Stimulated activated CD8-positive, alpha-beta memory T cell treated with anti-CD3 and anti-CD28 coated beads, Interleukin-4, amount 100 ng/mL, for 48 hours (primary cell): ENCODE data around the gene MAP2K2.
"Not testable (repeated sequence)": the region's sequence is repeated elsewhere in the genome, so short reads cannot be mapped to it uniquely, and the experiment has no call there.

Experiments used
- DNase-seq: peaks from one replicate; pipeline ENCODE4 v3.0.0-alpha.2; 2020

The MAP2K2 gene

GRCh38 chr19:4130744-4131438, 7.0 kb upstream of the MAP2K2 start:
- DNase-seq = no peak

GRCh38 chr19:4129050-4129449, 5.1 kb upstream of the MAP2K2 start:
- DNase-seq = not testable (repeated sequence)

DNA sequence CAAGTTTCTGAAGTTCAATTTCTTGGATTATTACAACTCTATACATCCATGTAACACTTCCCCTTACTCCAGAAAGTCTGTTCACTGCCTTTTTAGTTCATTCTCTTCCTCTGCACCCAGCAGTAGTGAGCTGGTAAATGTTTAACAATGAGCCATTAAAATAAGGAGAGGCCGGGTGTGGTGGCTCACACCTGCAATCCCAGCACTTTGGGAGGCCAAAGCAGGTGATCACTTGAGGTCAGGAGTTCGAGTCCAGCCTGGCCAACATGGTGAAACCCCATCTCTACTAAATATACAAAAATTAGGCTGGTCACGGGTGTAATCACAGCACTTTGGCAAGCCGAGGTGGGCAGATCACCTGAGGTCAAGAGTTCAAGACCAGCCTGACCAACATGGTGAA, 3.4 kb upstream of the MAP2K2 start:
- not testable (repeated sequence) for DNase-seq

DNA sequence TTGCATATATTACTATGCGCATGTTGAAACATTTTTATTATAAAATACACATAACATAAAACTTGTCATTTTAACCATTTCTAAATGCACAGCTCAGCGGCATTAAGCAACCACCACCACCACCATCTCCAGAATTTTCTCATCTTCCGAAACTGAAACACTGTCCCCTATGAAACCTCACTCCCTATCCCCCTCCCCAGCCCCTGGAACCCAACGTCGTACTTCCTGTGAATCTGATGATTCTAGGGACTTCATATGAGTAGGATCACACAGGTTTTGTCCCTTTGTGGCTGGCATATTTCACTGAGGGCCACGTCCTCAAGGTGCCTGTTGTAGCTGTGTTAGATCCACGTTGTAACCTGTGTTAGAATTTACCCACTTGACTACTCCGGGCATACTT, 716 bp upstream of the MAP2K2 start:
- no peak for DNase-seq

DNA sequence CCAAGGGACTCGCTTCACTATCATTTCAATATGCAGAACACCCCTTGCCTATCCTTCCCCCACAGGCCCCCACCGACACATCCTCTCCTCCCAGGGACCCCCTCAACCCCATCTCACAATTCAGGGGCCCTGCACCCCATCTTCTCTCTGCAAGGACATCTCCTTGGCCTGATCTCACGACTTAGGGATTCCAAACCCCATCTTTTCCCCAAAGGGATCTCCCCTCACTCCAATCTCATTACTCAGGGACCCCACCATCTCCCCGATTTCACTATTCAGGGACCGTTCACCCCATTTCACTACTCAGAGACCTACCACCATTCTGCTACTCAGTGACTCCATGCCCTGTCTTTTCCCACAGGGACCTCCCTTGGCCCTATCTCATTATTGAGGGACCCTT, 1.4 kb downstream of the MAP2K2 start:
- DNase-seq = no peak

- DNase-seq = no peak
These were observed 2.1 kb downstream of the MAP2K2 start for GRCh38 chr19:4121815-4122214.

DNA sequence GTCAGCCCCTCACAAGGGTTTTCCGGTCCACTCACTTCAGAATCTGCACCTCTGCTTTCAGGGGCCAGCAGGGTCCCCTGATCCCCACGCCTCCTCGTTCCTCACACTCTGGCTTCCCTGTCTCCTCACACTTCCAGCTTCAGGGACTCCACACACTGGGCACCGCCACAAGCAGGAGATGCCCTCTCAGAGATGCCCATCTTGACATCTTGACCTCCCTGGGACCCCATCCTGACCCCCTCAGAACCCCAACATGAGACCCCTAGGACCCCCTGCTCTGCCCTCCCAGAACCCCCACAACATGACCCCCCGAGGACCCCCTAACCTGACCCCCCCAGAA, 2.7 kb downstream of the MAP2K2 start:
- DNase-seq = no peak

DNA sequence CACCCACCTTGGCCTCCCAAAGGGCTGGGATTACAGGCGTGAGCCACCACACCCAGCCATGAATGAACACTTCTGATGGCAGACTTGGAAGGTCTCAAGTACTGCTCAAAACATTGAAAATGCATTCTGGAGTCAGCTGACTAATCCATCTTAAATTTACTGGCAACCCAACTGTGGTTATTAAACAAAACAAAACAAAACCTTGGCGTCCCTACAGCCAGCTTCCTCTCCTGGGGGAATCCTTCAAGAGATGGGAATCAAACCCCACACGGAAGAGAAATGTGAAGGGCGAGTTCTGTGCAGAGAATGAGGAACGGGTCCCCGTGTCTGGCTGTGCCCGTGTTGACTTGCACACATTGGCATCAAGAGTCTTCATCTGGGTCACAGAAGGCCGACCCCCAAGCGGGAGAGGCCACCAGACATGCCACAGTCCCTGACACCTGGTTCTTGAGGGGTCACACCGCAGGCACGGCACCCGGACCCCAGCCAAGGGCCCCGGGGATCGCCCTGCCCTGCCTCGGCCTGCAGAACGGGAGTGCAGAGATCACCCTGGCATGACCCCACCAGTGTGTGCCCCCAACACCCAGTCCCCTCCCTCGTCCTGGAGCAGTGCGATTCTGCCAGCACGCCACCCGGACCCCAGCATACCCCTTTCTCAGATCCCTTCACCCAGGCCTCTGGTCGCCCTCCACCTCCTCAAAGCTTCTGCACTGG, 3.2 kb downstream of the MAP2K2 start:
- DNase-seq = no peak

DNA sequence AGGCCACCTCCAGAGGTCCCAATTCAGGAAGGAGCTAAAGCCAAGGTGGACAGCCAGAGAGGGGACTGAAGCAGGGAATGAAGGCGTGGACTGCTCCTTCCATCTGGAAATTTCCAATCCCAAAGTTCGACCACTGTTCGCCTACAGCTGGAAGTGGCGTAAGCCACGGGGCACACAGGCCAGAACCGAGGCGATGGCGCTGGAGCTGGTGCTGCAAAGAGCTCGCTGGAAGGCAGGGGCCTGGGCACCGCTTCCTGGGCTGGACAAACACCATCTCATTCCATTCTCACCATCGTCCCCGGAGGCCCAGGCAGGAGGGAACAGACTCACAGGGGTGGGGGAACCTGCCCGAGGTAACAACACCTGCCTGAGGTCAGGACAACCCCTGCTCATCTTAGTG, 4.2 kb downstream of the MAP2K2 start:
- no peak for DNase-seq

GRCh38 chr19:4115818-4116385, 8.0 kb downstream of the MAP2K2 start:
- peak; percentile 57 for DNase-seq

- DNase-seq = peak; percentile 62
These were observed 8.7 kb downstream of the MAP2K2 start for GRCh38 chr19:4115050-4115817.

DNA sequence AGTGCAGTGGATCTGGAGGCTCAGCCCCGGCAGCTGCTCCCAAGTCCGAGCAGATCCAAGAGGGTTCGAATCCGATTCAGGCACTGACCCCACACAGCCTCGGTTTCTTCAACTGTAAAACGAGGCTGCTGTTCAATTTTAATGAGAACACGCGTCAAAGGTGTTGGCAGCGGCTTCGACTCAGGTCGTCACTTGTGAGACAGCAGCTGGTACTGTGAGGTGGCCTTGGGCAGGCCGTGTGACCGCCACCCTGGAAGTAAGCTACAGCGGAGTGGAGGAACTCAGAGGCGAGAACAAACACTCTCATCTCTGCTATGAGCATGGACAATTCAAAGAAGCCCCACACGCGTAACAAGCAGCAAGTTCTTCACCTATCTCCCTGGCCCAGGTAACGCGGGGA, 9.7 kb downstream of the MAP2K2 start:
- no peak for DNase-seq

- DNase-seq = no peak
These were observed 10.4 kb downstream of the MAP2K2 start for GRCh38 chr19:4113398-4114088.

DNA sequence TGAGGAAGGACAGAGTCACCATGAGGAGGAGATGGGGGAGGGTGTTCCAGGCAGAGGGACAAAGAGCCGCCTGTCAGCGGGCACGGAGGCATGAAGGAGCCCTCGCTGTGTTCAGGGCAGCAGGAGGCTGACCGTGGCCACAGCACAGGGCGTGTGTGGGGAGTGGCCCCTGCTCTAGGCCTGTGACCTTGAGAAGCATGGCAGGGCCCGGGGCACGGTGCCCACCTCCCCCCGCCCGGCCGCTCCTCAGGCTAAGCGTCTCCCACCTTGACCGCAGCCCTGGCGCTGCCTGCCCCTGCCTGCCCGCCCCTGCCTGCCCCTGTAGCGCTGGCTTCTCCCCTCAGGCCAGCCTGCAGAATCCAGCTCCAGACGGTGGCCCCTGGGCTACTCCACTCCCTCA, 11.6 kb downstream of the MAP2K2 start:
- DNase-seq = no peak

- no peak for DNase-seq
These were observed 14.3 kb downstream of the MAP2K2 start for GRCh38 chr19:4109626-4109945.

- peak; percentile 69 for DNase-seq
These were observed 14.9 kb downstream of the MAP2K2 start for GRCh38 chr19:4108767-4109625.

DNA sequence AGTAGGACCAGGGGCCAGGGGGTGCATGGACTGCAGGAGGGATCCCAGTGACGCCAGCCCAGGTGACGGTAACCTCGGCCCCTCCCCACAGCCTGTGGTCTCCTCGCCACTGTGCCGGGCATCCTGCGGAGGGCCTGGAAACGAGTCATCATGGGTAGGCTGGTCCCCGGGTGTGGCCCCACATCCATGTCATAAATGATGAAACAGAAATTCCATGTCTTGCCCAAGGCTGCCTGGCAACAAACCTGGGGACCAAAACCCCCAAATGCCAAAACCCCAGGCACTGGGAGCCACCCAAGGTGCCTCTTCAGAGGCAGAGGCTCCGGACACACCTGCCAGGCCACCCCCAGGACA, 20.9 kb downstream of the MAP2K2 start:
- peak; percentile 48 for DNase-seq

DNA sequence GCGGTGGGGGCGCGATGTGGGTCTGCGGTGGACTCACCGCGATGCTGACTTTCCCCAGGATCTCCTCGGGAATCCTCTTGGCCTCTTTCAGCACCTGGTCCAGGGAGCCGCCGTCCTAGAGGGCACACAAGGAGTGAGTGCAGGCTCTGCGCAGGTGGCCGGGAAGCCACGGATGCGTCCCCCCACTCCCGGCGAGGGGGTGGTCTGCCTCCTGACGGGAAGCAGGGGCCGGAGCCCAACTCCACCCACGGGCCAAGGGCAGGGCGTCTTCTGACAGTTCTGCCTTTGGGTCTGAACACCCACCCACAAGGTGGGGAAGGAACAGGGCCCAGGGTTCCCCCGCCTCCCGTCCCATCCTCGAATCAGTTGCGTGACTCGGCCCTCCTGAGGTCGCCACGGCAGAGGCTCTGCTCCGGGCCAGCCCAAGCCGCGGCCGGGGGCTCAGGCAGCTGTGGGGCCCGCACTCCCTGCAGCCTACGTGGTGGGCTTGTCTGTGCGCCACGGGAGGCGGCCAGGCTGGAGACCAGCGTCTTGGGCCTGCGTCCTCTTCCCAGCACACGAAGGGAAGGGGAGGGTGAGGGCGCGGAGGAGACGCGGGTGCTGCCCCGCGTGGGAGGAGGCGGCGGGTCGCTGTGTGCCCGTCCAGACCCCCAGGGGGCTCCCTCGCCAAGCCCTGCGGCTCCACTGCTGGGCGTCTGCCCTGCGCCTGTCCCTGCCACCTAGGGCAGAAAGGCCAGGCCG, 21.4 kb downstream of the MAP2K2 start:
- no peak for DNase-seq

DNA sequence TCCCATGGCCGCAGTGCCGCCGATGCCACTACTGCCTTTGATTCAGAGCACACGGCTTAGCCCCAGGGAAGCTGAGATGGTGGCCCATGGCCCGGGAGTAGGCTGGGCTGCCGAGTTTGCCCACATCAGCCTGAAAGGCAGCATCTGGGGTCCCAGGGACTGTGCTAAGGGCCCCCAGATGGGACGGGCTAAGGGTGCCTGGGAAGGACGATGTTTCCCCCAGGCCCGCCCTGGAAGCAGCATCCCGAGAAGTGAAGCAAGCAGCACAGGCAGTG, 22.5 kb downstream of the MAP2K2 start:
- no peak for DNase-seq

GRCh38 chr19:4100647-4101495, 23.1 kb downstream of the MAP2K2 start:
- DNase-seq = no peak
